Ovary (tissue), 3 donors: Measurements from ENCODE around the gene MAPRE3.

Source experiments
- CTCF ChIP-seq, 3 donors: fragments of 450-650 bp in 2 of 3; fragments of 200-600 bp in 1 of 3; IDR thresholded peaks; one replicate each; pipeline versions ENCODE4 v1.5.1 to v1.8.0; 2016 to 2022; ENCODE audit warnings: antibody characterized with exemption in 3 of 3, mild to moderate bottlenecking in 1 of 3
- EP300 ChIP-seq: sonication (generic); formaldehyde crosslinking; IDR thresholded peaks from one replicate; pipeline ENCODE4 v1.6.1; 2017; ENCODE audit warnings: antibody characterized with exemption
- POLR2A ChIP-seq: fragments of 450-650 bp; IDR thresholded peaks from one replicate; pipeline ENCODE4 v1.6.1; 2017; ENCODE audit warnings: antibody characterized with exemption, mild to moderate bottlenecking, moderate library complexity
- donor health status: DM: no; HTN: no; CAD: no.

- TF ChIP-seq CTCF (IDR thresholded peaks at IDR 0.05) (no peak), EP300 (no peak), POLR2A (no peak)
Measured at GRCh38 chr2:26940001-26940400, 30.4 kb upstream of the MAPRE3 start.
